ENCODE results near the gene IL3RA. TPM values are rescaled to one million over a fixed set of nuclear protein-coding genes. Genes with fewer than 3 reads are reported as not detected.
"Not testable (repeated sequence)": the region's sequence is repeated elsewhere in the genome, so short reads cannot be mapped to it uniquely, and the experiment has no call there.

The IL3RA gene
- 1 to 10 TPM; 8.0 to 9.9 TPM for total RNA-seq
- long read RNA-seq, transcript IL3RA-201 (12 exons, 1,706 nt): major isoform, 9 of 20 reads
- long read RNA-seq, partial matches to known transcripts: 0 of 20 reads
- long read RNA-seq, other reads (novel, unspliced or antisense): 11 of 20 reads

DNA sequence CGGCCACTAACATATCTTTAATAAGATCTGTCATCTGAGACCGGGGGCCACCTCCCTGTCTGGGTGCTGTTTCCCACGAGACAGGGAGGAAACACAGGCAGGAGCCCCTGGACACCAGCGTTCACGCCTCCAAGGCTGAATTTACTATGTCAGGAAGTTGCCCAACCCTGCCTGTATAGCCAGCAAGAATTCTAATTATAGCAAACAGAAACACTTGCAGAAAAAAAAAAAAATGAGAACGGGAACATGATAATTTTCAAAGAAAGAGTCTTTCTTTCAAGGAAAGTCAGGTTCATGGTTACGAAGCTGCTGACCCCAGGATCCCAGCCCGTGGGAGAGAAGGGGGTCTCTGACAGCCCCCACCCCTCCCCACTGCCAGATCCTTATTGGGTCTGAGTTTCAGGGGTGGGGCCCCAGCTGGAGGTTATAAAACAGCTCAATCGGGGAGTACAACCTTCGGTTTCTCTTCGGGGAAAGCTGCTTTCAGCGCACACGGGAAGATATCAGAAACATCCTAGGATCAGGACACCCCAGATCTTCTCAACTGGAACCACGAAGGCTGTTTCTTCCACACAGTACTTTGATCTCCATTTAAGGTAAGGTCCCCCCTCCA lies at the start of gene IL3RA:
TSS of gene IL3RA (plus strand) at position 455 of the 613 bp plus-strand sequence. CDS start 4,981 bp downstream, outside the sequence.
- DNase-seq (no peak), ATAC-seq (peak; percentile 76 to 83)
- intact Hi-C loops (cut with DNase I): no loop called here

DNA sequence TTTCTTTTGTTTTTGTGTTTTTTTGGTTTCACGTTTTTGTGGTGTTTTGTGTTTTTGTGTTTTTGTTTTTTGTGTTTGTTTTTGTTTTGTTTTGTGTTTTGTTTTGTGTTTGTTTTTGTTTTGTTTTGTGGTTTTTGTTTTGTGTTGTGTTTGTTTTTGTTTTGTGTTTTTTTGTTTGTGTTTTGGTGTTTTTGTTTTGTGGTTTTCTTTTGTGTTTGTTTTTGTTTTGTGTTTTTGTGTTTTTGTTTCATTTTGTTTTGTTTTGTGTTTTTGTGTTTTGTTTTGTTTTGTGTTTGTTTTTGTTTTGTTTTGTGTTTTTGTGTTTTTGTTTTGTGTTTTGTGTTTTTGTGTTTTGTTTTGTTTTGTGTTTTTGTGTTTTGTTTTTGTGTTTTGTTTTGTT lies 47.0 kb upstream of the IL3RA start:
- intact Hi-C loops (cut with DNase I): no loop called here
- no peak for ATAC-seq
- DNase-seq: no peak

DNA sequence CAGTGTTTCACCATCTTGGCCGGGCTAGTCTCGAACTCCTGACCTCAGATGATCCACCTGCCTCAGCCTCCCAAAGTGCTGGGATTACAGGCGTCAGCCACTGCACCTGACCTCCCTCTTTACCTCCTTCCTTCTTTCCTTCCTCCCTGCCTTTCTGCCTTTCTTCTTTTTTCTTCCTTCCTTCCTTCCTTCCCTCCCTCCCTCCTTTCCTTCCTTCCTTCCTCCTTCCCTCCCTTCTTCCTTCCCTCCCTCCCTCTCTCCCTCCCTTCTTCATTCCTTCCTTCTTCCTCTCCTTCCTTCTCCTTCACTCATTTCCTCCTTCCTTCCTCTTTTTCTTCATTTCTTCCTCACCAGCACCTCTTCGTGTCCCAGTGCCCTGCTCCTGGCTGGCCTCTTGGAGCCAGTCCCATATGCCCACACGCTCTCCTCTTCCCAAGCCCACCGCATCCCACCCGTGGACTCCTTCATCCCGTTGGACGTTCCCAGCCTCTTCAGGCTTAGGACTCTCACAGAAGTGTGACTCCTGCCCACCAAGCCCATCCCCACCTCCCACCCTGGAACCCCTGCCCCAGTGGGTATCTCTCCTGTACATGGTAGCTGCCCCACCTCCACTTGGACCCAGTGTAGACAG lies 45.4 kb upstream of the IL3RA start:
- no peak for DNase-seq
- no peak for ATAC-seq
- intact Hi-C loops (cut with DNase I): no loop called here

DNA sequence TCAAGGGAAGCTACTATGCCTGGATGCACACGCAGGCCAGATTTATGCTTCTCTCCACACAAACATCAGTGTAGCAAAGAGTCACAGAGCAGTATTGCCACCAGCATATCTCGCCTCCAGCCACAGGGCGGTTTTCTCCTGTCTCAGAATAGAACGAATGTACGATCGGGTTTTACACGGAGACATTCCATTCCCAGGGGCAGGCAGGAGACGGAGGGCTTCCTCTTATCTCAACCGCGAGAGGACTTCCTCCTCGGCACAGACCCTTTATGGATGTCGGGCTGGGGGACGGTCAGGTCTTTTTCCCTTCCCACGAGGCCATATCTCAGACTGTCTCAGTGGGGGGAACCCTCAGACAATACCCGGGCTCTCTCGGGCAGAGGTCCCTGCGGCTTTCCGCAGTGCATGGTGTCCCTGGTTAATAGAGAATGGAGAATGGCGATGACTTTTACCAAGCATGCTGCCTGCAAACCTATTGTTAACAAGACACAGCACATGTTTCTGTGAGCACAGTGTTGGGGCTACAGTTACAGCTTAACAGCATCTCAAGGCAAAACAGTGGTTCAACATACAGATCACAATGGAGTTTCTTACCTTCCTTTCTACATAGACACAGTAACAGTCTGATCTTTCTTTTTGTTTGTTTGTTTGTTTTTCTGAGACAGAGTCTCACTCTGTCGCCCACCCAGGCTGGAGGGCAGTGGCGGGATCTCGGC lies 43.9 kb upstream of the IL3RA start:
- DNase-seq (no peak), ATAC-seq (no peak)
- intact Hi-C loops (cut with DNase I): no loop called here

DNA sequence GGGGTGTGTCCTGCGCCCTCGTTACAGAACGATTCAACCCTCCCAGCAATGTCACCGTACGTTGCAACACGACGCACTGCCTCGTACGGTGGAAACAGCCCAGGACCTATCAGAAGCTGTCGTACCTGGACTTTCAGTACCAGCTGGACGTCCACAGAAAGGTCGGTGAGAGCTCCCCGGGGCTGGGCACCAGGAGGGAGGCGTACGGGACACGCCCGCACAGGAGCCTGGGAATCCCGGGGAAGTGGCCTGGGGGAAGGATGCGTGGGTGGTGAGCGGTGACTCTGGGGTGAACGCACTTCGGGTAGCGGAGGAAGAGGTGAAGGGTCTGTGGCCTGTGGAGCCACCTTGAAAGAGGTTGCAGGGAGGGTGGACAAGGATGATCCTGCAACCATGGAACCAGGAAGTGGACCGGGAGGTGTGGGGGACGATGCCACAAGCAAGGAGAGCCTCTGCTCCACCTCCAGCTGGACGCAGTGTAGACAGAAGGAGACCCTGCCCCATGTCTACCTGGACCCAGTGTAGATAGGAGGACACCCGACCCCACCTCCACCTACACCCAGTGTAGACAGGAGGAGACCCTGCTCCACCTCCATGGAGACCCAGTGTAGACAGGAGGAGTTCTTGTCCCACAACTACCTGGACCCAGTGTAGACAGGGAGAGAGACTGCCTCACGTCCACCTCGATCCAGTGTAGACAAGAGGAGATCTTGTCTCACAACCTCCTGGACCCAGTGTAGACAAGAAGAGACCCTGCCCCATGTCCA lies 42.1 kb upstream of the IL3RA start:
- intact Hi-C loops (cut with DNase I): no loop called here
- no peak for DNase-seq
- peak in 1 of 2 donors; percentile 26 for ATAC-seq

DNA sequence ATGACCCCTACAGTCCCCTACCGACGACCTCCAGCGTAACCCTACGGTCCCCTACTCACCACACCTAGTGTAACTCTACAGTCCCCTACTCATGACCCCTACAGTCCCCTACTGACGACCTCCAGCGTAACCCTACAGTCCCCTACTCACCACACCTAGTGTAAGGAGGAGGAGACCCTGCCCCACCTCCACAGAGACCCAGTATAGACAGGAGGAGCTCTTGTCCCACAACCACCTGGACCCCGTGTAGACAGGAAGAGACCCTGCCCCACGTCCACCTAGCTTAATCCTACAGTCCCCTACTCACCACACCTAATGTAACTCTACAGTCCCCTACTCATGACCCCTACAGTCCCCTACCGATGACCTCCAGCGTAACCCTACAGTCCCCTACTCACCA lies 41.0 kb upstream of the IL3RA start:
- no peak for DNase-seq
- intact Hi-C loops (cut with DNase I): no loop called here
- no peak for ATAC-seq

DNA sequence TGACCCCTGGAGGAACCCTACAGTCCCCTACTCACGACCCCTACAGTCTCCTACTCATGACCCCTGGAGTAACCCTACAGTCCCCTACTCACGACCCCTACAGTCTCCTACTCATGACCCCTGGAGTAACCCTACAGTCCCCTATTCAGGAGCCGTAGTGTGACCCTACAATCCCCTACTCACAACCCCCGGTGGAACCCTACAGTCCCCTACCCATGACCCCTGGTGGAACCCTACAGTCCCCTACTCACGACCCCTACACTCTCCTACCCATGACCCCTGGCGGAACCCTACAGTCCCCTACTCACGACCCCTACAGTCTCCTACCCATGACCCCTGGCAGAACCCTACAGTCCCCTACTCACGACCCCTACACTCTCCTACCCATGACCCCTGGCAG lies 39.0 kb upstream of the IL3RA start:
- intact Hi-C loops (cut with DNase I); ATAC-seq; DNase-seq: not testable (repeated sequence)

DNA sequence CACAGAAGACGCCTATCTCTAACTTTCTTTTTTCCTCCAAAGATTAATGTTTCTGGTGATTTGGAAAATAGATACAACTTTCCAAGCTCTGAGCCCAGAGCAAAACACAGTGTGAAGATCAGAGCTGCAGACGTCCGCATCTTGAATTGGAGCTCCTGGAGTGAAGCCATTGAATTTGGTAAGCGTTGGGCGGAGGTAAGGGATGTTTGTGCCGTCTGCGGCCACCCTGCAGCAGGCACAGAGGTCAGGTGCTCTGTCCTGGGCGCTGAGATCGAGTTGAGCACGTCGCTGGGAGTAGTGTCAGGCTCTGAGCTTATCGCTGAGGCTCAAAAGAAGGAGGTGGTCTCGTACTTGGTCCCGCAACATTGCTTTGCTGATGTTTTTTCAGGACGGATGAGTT lies 36.1 kb upstream of the IL3RA start:
- no peak for DNase-seq
- ATAC-seq: no peak
- intact Hi-C loops (cut with DNase I): no loop called here

DNA sequence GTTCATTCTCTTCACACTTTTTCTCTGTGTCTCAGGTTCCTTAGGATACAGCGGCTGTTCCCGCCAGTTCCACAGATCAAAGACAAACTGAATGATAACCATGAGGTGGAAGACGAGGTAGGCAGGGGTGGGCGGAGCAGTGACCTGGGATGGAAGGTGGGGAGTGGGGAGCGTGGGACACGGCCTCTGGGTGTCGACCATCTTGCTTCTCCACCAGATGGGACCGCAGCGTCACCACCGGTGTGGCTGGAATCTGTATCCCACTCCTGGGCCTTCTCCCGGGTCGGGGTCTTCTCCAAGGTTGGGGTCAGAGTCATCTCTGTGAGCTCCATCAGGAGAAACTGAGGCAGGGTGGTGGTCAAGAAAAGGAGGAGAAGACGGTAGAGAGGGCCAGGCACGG lies 31.2 kb upstream of the IL3RA start:
- ATAC-seq (no peak), DNase-seq (no peak)
- intact Hi-C loops (cut with DNase I): no loop called here

DNA sequence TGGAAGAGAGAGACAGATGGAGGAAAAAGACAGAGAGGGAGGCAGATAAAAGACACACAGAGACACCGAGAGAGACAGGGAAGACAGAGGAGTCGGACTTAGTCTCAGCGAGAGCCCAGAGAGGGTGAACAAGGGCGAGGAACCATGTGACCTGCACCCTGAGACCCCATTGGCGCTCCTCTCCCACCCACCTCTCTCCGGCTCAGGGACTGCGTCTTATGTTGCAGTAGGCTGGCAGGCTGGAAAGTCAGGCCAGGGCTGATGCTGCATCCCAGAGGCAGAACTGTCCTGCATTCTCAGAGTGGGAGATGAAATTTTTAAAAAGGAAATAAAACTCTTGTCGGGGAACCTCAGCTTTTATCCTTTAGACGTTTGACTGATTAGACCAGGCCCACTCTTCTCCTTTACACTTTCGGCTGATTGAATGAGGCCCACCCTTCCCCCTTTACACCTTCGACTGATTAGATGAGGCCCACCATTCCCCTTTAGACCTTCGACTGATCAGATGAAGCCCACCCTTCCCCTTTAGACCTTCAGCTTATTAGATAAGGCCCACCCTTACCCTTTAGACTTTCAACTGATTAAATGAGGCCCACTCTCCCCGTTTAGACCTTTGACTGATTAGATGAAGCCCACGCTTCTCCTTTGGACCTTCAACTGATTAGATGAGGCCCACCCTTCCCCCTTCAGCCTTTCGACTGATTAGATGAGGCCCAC lies 29.5 kb upstream of the IL3RA start:
- DNase-seq (no peak), ATAC-seq (no peak)
- intact Hi-C loops (cut with DNase I): no loop called here

DNA sequence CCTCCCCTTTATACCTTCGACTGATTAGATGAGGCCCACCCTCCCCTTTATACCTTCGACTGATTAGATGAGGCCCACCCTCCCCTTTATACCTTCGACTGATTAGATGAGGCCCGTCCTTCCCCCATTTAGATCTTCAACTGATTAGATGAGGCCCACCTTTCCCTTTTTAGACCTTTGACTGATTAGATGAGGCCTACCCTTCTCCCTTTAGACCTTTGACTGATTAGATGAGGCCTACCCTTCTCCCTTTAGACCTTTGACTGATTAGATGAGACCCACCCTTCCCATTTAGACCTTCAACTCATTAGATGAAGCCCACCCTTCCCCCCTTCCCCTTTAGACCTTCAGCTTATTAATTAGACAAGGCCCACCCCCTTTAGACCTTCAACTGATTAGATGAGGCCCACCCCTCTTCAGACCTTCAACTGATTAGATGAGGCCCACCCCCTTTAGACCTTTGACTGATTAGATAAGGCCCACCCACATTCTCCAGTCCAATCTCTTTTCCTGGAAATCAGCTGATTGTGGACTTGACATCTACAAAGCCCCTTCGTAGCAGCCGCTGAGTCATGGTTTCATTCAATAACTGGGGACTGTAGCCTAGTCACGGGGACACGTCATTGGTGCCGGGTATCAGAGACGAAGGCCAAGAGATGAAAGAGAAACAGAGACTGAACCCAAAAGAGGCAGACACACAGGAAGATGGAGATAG lies 28.8 kb upstream of the IL3RA start:
- DNase-seq (no peak), ATAC-seq (no peak)
- intact Hi-C loops (cut with DNase I): no loop called here

DNA sequence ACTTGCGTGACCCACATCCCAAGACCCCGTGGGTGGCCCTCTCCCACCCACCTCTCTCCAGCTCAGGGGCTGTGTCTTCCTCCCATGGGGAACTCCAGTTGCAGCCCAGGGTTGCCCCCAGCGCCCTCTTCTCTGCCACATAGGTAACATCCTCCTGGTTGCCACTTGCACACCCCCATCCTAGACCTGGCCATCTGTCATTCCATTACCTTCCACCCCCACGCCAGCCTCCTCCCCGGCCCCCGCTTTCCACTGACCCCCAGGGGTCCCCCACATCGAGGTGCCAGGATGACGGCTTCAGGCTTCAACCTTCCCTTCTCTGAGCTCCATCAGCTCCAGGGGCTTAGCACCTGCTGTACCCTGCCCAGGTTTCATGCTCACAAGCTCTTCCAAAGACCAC lies 28.1 kb upstream of the IL3RA start:
- intact Hi-C loops (cut with DNase I): no loop called here
- DNase-seq (no peak), ATAC-seq (no peak)

DNA sequence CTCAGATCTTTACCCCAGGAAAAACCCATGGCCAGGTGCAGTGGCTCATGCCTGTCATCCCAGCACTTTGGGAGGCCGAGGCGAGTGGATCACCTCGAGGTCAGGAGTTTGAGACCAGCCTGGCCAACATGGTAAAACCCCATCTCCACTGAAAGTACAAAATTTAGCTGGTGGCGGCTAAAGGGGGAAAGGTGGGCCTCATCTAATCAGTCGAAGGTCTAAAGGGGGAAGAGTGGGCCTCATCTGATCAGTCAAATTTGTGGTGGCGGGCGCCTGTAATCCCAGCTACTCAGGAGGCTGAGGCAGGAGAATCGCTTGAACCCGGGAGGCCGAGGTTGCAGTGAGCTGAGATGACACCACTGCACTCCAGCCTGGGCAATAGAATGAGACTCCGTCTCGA lies 27.7 kb upstream of the IL3RA start:
- ATAC-seq; intact Hi-C loops (cut with DNase I); DNase-seq: not testable (repeated sequence)

DNA sequence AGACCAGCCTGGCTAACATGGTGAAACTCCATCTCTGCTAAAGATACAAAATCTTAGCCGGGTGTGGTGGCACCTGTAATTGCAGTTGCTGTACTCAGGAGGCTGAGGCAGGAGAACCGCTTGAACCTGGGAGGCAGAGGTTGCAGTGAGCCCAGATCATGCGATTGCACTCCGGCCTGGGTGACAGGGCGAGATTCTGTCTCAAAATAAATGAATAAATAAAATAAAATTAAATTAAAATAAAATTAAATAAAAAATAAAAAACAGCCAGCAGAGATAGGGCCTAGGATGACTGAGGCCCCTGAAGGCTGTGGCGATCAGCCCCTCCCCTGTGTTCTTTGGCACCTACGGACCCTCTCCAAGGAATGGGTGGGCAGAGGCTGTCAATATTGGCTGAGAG lies 22.8 kb upstream of the IL3RA start:
- intact Hi-C loops (cut with DNase I): no loop called here
- ATAC-seq: no peak
- DNase-seq: no peak

DNA sequence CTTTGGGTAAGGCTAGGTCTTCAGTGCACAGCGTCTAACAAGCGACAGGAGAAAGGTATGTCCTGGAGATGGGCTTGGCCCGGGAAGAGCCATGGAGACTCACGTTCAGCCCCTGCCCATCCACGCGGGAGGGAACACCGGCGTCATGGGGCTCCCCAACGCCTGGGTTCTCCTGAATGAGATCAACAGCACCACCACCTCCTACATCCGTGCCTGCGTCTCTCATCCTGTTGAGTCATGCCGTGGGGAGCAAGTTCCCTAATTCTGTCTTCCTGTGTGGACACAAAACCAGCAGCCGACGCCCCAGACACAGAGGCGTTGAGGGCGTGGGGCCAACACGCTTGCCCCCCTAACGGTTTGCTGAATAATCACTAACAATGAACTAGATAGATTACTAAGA lies 20.1 kb upstream of the IL3RA start:
- DNase-seq: peak; percentile 66
- peak; percentile 65 to 86 for ATAC-seq
- intact Hi-C loops (cut with DNase I): no loop called here

DNA sequence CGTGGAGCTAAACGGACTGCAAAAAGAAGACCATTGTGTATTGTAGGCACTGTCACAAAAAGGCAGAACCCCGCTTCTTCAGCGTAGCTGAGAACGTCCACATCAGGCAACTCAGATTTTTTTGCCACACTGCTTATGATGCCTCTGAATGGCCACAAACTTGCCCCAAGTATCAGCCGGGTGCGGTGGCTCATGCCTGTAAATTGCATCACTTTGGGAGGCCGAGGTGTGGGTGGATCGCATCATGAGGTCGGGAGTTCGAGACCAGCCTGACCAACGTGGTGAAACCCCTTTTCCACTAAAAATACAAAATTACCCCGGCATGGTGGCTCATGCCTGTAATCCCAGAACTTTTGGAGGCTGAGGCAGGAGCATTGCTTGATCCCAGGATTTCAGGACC lies 14.9 kb upstream of the IL3RA start:
- DNase-seq: no peak
- intact Hi-C loops (cut with DNase I): no loop called here
- ATAC-seq: no peak

DNA sequence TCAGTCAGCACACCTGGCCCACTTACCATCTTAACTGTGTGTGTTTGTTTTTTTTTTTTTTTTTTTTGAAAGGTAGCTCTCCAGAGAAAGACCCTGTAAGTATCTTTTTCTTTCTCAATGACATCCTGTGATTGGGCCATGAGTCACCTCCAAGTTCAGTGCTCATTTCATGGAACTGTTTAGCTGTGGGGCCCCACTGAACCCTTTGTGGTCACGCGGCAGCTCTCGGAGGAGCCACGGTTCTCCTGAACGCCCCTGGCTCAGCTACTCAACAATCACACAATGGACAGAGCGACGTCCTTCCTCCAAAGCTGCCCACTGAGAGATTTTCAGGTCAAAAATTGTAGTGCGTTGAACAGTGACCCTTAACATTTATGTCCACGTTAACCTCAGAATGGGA lies 14.2 kb upstream of the IL3RA start:
- intact Hi-C loops (cut with DNase I): no loop called here
- DNase-seq: no peak
- no peak for ATAC-seq

DNA sequence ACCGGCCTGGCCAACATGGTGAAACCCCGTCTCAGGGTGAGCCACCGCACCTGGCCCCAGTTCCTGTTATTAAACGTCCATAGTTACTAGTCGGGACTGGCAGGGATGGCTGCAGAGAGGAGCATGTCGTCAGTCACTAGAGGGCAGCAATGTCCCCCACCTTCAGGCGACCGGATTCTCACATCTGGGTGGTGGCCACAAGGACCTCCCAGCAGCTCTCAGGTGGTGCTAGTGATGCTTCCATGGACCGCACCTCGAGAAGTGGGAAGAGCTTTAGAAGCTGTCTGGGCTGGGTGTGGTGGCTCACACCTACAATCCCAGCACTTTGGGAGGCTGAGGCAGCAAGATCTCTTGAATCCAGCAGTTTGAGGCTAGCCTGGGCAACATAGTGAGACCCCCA lies 13.3 kb upstream of the IL3RA start:
- peak; percentile 46 for DNase-seq
- peak in 1 of 2 donors; percentile 48 for ATAC-seq
- intact Hi-C loops (cut with DNase I): no loop called here

All from left cardiac atrium (tissue), 4 donors.